Ishikawa (cell line): ENCODE results near the gene ENO3.
A peak's percentile ranks its signal among the peaks of the same experiment; 100 is the strongest.

Experiments used
- CREB1 ChIP-seq: IDR thresholded peaks from 2 replicates; pipeline ENCODE4 v1.6.1; 2012; ENCODE audit warnings: low read depth
- EP300 ChIP-seq: IDR thresholded peaks from 2 replicates; pipeline ENCODE4 v1.6.1; 2012; ENCODE audit warnings: borderline replicate concordance
- FOXM1 ChIP-seq: IDR thresholded peaks from 2 replicates; pipeline ENCODE4 v1.6.1; 2012; ENCODE audit warnings: low read depth, borderline replicate concordance
- MAX ChIP-seq: IDR thresholded peaks from 2 replicates; pipeline ENCODE4 v1.6.1; 2012
- NFIC ChIP-seq: IDR thresholded peaks from 2 replicates; pipeline ENCODE4 v1.6.1; 2012
- RAD21 ChIP-seq: IDR thresholded peaks from 2 replicates; pipeline ENCODE4 v1.6.1; 2012; ENCODE audit warnings: low read depth
- REST ChIP-seq: IDR thresholded peaks from 2 replicates; pipeline ENCODE4 v1.6.1; 2012; ENCODE audit warnings: low read depth, mild to moderate bottlenecking
- USF1 ChIP-seq: IDR thresholded peaks from 2 replicates; pipeline ENCODE4 v1.6.1; 2012

- no peak for TF ChIP-seq RAD21
- no peak; the same call in 1 of the 2 replicates for TF ChIP-seq NFIC
- no peak for TF ChIP-seq REST
- peak; percentile 24; the same call in 1 of the 2 replicates for TF ChIP-seq EP300
- no peak for TF ChIP-seq CREB1
- TF ChIP-seq MAX, result no peak; the same call in 1 of the 2 replicates
- no peak for TF ChIP-seq FOXM1
- no peak for TF ChIP-seq USF1
These were observed 2.6 kb downstream of the ENO3 start for GRCh38 chr17:4953451-4953961.
